Duodenal mucosa (tissue), 2 donors: ENCODE measurements around the gene PIEZO2.

Experiments used
- H3K27ac ChIP-seq: one replicate; pipeline ENCODE4 v1.7.0; 2013; ENCODE audit warnings: low read depth, low read length
- H3K27me3 ChIP-seq, 2 donors: one replicate each; pipeline ENCODE4 v1.7.0; 2013; ENCODE audit warnings: low read length in 2 of 2, control low read depth in 1 of 2; ENCODE audit not compliant: insufficient read depth in 2 of 2, control insufficient read depth in 1 of 2
- H3K36me3 ChIP-seq, 2 donors: one replicate each; pipeline ENCODE4 v1.7.0; 2013; ENCODE audit warnings: low read length in 2 of 2, control low read depth in 1 of 2; ENCODE audit not compliant: insufficient read depth in 2 of 2, control insufficient read depth in 1 of 2
- H3K4me1 ChIP-seq, 2 donors: one replicate each; pipeline ENCODE4 v1.7.0; 2013; ENCODE audit warnings: low read length in 2 of 2, control low read depth in 1 of 2; ENCODE audit not compliant: insufficient read depth in 2 of 2, control insufficient read depth in 1 of 2
- H3K4me3 ChIP-seq, 2 donors: one replicate each; pipeline ENCODE4 v1.7.0; 2013; ENCODE audit warnings: low read length in 2 of 2, low read depth in 1 of 2
- H3K9ac ChIP-seq, 2 donors: one replicate each; pipeline ENCODE4 v1.7.0; 2013; ENCODE audit warnings: low read length in 2 of 2, low read depth in 1 of 2
- H3K9me3 ChIP-seq, 2 donors: one replicate each; pipeline ENCODE4 v1.7.0; 2013; ENCODE audit warnings: low read length in 2 of 2, control low read depth in 1 of 2; ENCODE audit not compliant: control insufficient read depth in 1 of 2

The PIEZO2 gene

GRCh38 chr18:10953672-10954071 is 195.7 kb downstream of the PIEZO2 start:
- H3K9ac ChIP-seq: no peak overlapping the region
- H3K4me1 ChIP-seq: no peaks in the 10 kb centered on the region
- peaks cover 0 to 7% of the 10 kb centered on the region in 2 donors for H3K9me3 ChIP-seq
- H3K27ac ChIP-seq: no peak overlapping the region
- no peak overlapping the region for H3K4me3 ChIP-seq
- no peaks in the 10 kb centered on the region for H3K36me3 ChIP-seq
- no peaks in the 10 kb centered on the region for H3K27me3 ChIP-seq

DNA sequence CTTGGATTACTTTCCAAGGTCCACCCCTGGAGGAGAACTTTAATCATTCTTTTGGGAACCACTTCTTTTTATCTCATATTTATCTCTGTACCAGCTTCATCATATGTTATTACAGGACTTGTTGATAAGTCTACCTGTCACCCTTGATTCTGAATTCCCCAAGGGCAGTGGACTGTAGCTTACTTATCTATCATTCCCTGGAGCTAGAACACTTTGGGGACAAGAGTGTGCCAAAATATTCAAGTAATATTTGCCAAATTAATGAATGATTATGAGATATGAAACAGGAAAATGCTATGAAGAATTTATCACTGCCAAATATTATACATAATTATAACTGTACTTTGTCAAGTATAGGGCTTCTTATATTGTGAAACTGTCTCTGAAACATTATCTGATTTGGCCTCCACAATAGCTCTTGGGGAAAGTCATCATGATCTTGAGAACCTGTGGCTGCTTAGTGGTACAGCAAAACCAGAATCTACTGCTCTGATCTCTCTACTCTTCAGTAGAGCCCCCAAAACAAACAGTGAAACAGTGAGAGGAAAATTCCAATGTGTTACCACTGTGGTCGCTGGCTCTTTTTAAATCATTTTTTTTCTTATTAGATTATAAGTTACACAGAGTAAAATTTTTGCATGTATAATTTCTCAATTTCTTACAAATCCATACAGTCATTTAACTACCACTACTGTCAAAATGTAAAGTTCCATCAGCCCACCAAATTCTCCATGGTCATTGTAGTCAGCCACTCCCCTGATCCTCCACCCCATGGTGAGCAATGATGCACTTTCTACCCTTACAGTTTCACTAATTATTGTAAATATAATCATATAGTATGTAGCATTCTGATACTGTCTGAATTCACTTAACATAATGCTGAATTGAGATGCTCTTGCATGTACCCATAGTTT is 197.5 kb downstream of the PIEZO2 start:
- Histone ChIP-seq H3K4me1 (no peaks in the 10 kb centered on the region), H3K36me3 (no peaks in the 10 kb centered on the region), H3K4me3 (no peak overlapping the region), H3K27me3 (no peaks in the 10 kb centered on the region), H3K9ac (no peak overlapping the region), H3K9me3 (peaks cover 0 to 3% of the 10 kb centered on the region in 2 donors), H3K27ac (no peak overlapping the region)

DNA sequence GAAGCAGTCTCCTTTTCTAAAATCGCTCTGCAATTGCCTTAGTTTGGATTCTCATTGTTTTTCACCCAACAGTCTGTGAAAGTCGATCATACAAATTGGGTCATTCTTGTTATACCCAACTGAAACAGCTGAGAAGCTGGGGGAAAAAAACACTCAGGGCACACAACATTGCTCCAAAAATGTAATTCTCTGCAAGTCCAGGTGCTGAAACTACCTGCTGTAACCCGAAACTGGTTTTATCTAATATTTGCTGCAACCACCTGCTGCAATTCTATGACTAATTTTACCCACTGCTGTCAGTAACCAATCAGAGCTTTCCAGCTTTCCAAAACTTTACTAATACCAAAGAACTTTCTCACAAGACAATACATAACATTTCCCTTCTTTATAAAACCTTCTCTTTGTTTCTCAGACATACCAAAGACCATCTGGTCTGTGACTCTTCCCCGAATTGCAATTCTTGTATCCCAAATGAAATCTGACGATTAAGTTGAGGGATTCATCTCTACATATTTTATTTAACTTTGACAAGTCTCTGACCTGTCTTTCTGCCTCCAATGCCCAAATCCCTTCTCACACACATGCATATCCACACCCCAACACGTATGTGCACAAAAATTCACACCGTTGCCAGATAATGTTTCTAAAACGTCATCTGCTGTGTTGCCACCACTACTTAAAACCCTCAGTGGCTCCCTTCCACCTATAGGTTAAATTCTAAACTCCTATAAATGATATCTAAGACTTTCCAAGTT is 198.3 kb downstream of the PIEZO2 start:
- Histone ChIP-seq H3K9ac (no peak overlapping the region), H3K36me3 (peaks cover 0 to 4% of the 10 kb centered on the region in 2 donors), H3K27ac (no peak overlapping the region), H3K9me3 (peaks cover 1 to 10% of the 10 kb centered on the region in 2 donors), H3K4me3 (no peak overlapping the region), H3K27me3 (no peaks in the 10 kb centered on the region), H3K4me1 (no peaks in the 10 kb centered on the region)

- H3K36me3 ChIP-seq: peaks cover 0 to 6% of the 10 kb centered on the region in 2 donors
- H3K27ac ChIP-seq: no peak overlapping the region
- no peak overlapping the region for H3K9ac ChIP-seq
- H3K27me3 ChIP-seq: no peaks in the 10 kb centered on the region
- H3K9me3 ChIP-seq: peaks cover 6 to 17% of the 10 kb centered on the region in 2 donors
- no peak overlapping the region for H3K4me3 ChIP-seq
- H3K4me1 ChIP-seq: no peaks in the 10 kb centered on the region
These were observed 199.1 kb downstream of the PIEZO2 start for GRCh38 chr18:10950080-10950875.

GRCh38 chr18:10949655-10950054 is 199.7 kb downstream of the PIEZO2 start:
- Histone ChIP-seq H3K27me3 (no peaks in the 10 kb centered on the region), H3K9me3 (peaks cover 13 to 23% of the 10 kb centered on the region in 2 donors), H3K36me3 (peaks cover 0 to 6% of the 10 kb centered on the region in 2 donors), H3K9ac (no peak overlapping the region), H3K27ac (no peak overlapping the region), H3K4me1 (no peaks in the 10 kb centered on the region), H3K4me3 (no peak overlapping the region)

DNA sequence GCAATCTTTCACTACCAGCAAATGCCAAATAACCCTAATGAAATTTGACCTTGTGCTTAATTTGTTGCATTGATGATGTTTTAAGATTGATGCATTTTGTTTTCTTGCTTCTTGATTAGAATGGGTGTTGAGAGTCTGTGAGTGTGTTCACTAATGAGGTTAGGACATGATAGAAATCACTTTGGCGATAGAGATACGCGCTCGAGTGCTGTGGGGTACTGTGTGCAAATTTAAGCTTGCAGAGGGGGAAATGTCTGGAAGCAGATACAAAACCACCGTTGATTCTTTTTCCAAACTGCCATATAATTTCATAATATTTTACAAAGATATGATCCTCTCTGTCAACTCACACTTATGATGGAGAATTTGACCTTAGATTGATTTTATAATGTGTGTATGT is 200.9 kb downstream of the PIEZO2 start:
- Histone ChIP-seq H3K9me3 (peaks cover 15 to 22% of the 10 kb centered on the region in 2 donors), H3K27me3 (no peaks in the 10 kb centered on the region), H3K36me3 (peaks cover 0 to 6% of the 10 kb centered on the region in 2 donors), H3K4me3 (no peak overlapping the region), H3K27ac (no peak overlapping the region), H3K9ac (no peak overlapping the region), H3K4me1 (no peaks in the 10 kb centered on the region)

DNA sequence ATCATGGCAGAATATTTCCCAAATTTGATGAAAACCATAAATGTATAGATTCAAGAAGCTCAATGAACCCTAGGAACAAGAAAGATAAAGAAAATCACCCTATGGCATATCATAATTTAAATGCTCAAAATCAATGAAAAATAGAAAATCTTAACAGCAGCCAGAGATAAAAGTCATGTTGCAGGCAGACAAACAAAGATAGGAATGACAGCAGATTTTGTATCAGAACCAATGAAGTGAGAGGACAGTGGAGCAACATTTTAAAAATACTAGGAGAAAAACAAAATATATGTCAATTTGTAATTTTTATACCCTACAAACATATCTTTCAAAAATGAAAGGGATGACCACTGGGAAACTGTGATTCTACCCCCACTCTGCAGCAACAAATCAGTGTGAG is 203.3 kb downstream of the PIEZO2 start:
- H3K4me1 ChIP-seq: no peaks in the 10 kb centered on the region
- H3K27me3 ChIP-seq: no peaks in the 10 kb centered on the region
- H3K9ac ChIP-seq: no peak overlapping the region
- peaks cover 0 to 6% of the 10 kb centered on the region in 2 donors for H3K36me3 ChIP-seq
- H3K9me3 ChIP-seq: peaks cover 21 to 22% of the 10 kb centered on the region in 2 donors
- H3K4me3 ChIP-seq: no peak overlapping the region
- no peak overlapping the region for H3K27ac ChIP-seq

DNA sequence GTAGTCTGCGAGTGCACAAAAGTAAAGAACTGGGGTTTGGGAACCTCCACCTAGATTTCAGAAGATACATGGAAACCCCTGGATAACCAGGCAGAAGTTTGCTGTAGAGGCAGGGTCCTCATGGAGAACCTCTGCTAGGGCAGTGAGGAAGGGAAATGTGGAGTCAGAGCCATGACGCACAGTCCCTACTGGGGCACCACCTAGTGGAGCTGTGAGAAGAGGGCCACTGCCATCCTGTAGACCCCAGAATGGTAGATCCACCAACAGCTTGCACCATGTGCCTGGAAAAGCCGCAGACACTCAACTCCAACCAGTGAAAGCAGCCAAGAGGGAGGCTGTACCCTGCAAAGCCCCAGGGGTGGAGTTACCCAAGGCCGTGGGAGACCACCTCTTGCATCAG is 206.4 kb downstream of the PIEZO2 start:
- H3K27ac ChIP-seq: no peak overlapping the region
- H3K9me3 ChIP-seq: peaks cover 21 to 22% of the 10 kb centered on the region in 2 donors
- H3K9ac ChIP-seq: no peak overlapping the region
- no peaks in the 10 kb centered on the region for H3K4me1 ChIP-seq
- no peaks in the 10 kb centered on the region for H3K27me3 ChIP-seq
- H3K4me3 ChIP-seq: no peak overlapping the region
- H3K36me3 ChIP-seq: peaks cover 0 to 6% of the 10 kb centered on the region in 2 donors

DNA sequence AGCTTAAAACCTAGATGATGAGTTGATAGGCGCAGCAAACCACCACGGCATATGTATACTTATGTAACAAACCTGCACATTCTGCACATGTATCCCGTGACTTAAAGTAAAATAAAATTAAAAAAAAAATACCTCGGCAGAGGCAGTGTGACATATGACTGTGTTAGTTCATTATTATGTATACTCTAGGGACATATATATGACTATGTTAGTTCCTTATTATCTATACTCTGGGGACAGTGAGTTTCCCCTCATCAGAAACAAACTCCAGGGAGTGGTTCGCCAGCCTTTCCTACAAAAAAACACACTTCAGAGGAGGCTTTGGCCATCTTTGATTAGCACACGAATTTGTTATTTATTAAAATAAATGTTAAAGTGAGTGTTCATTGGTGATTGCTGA is 209.5 kb downstream of the PIEZO2 start:
- no peaks in the 10 kb centered on the region for H3K36me3 ChIP-seq
- no peaks in the 10 kb centered on the region for H3K4me1 ChIP-seq
- H3K9ac ChIP-seq: no peak overlapping the region
- peaks cover 3 to 10% of the 10 kb centered on the region in 2 donors for H3K9me3 ChIP-seq
- no peak overlapping the region for H3K4me3 ChIP-seq
- H3K27me3 ChIP-seq: no peaks in the 10 kb centered on the region
- H3K27ac ChIP-seq: no peak overlapping the region
